ENCODE data around the gene PALM.
A peak's percentile ranks its signal among the peaks of the same experiment; 100 is the strongest.
"Not testable (repeated sequence)": the region's sequence is repeated elsewhere in the genome, so short reads cannot be mapped to it uniquely, and the experiment has no call there.

The PALM gene

DNA sequence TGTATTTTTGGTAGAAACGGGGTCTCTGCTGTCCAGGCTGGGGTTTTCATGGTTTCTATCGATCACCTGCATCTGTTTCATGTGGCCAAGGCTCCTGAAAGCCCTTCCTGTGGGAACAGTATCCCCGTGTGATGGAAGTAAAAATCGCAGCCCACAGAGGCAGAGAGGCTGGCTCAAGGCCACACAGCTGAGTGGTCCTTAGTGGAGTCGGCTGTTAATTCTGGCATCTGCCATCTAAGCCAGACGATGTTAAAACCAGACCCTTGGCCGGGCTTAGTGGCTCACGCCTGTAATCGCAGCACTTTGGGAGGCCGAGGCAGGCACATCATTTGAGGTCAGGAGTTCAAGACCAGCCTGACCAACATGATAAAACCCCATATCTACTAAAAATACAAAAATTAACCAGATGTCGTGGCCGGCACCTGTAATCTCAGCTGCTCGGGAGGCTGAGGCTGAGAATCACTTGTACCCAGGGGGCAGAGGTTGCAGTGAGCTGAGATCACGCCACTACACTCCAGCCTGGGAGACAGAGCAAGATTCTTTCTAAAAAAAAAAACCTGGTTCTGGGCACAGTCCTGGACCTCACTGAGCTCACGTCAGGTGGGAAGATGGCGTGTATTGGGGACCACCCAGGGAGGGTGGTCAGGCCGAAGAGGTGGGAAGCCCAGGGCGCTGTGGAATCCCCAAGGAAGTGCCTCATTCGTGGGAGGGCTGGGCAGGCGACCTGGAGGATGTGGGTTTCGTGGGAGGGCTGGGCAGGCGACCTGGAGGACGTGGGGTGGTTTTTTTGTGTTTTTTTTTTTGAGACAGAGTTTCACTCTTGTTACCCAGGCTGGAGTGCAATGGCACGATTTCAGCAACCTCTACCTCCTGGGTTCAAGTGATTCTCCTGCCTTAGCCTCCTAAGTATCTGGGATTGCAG, 23.7 kb downstream of the PALM start:
- no peak for DNase-seq

GRCh38 chr19:734716-735115, 26.0 kb downstream of the PALM start:
- DNase-seq, result no peak

DNA sequence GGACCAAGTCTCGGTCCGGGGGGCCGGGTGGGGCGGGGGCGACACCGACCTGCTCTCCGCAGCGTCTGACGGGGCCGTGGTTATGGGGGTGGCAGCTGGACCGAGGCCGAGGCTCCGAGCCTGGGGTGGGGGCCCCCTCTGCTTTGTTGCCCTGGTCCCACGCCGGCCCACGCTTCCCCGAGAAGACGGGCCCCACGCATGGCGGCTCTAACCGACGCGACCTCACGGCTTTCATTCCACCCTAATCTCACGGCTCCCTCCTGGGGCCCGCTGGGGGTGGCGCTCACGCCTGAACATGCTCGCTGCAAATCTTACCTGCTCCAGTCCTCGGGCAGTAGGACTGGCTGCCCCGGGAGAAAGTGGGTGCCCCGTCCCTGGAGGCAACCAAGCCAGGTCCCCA, 27.4 kb downstream of the PALM start:
- no peak for DNase-seq

DNA sequence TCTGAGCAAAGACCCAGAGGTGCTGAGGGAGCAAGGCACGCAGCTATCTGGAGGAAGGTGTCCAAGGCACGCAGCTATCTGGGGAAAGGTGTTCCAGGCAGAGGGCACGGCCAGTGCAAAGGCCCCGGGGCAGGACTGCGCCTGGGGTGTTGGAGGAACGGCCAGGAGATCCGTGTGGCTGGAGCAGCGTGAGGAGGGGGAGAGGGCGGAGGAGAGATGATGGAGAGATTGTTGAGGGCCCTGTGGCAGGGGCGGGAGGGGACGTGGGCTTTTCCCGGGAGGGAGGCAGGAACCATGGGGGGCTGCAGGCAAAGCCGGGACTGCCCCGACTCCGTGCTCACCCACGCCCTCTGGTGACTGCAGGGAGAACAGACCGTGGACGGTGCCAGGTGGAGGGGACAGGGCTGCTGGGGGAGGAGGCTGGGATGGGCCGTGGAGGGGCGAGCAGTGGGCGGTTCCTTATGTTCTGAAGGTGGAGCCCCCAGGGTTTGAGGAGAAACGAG, 28.9 kb downstream of the PALM start:
- DNase-seq, result peak; percentile 9

DNA sequence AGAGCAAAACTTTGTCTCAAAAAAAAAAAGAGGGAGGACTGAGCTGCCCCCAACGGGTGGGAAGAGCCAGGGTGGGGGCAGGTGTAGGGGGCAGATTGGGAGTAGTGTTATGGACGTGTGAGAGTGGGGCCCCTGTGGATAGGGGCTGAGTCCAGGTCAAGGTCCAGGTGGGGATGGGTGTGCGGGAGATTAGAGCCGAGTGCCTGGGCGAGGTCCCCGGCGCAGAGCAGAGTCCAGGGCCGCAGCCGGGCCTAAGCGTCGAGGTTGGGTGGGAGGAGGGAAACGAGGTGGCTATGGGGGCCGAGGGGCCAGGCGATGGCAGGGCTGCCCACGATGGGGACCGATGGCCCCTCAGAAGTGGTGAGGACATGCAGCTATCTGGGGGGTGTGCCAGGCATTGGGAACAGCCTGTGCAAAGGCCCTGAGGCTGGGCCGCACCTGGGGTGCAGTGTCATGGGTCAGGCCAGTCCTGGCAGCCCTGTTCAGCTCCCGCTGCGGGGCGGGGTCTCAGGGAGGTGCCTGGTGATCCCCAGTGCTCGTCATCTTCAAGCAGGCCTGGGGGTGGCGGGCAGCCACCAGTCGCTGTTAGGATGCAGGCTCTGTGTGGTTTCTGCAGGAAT, 29.9 kb downstream of the PALM start:
- no peak for DNase-seq

- no peak for DNase-seq
Observed at GRCh38 chr19:739998-740715, 31.4 kb downstream of the PALM start.

GRCh38 chr19:740816-741505, 32.2 kb downstream of the PALM start:
- not testable (repeated sequence) for DNase-seq

DNA sequence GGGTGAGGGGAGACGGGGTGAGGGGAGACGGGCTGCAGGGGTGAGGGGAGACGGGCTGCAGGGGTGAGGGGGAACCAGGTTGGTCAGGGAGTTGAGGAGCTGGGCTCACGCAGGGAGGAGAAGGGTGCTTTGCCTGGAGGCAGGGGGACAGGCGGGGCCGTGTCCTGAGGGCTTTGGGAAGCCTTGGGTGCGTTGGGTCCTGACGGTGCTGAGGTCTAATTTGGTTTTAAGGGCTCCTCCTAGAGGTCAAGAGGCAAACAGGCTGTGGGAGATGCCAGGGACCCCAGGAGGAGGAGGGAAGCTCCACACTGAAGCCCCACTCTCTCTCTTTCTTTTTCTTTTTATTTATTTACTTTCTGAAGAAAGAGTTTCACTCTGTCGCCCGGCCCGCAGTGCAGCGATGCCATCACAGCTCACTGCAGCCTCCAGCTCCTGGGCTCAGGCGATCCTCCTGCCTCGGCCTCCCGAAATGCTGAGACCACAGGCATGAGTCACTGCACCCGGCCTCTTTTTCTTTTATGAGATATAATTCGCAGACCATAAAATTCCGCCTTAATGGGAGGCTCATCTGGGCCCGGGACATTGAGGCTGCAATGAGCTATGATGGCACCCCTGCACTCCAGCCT, 32.9 kb downstream of the PALM start:
- DNase-seq, result no peak

GRCh38 chr19:742540-743075, 33.9 kb downstream of the PALM start:
- no peak for DNase-seq

- DNase-seq, result no peak
Observed at GRCh38 chr19:743168-743687, 34.5 kb downstream of the PALM start.

DNA sequence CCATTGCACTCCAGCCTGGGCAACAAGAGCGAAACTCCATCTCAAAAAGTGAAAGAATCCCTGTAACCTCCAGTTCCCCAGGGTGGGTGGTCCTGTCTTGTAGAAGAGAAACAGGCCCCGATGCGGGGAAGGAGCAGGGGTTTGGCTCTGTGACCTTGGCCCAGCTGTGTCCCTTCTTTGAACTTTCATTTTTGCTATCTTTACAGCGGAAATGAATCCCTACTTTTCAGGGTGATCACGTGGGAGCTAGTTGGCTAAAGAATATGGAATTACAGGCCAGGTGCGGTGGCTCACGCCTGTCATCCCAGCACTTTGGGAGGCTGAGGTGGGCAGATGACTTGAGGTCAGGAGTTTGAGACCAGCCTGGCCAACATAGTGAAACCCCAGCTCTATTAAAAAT, 36.4 kb downstream of the PALM start:
- DNase-seq, result not testable (repeated sequence)

DNA sequence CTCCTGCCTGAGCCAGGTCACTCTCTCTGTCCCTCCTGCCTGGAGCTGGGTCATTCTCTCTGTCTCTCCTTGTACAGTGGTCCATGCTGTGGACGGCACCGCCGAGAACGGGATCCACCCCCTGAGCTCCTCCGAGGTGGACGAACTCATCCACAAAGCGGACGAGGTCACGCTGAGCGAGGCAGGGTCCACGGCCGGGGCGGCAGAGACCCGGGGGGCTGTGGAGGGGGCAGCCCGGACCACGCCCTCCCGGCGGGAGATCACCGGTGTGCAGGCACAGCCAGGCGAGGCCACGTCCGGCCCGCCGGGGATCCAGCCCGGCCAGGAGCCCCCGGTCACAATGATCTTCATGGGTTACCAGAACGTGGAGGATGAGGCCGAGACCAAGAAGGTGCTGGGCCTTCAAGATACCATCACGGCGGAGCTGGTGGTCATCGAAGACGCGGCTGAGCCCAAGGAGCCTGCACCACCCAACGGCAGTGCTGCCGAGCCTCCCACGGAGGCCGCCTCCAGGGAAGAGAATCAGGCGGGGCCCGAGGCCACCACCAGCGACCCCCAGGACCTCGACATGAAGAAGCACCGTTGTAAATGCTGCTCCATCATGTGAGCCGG, 37.6 kb downstream of the PALM start:
- DNase-seq, result no peak

DNA sequence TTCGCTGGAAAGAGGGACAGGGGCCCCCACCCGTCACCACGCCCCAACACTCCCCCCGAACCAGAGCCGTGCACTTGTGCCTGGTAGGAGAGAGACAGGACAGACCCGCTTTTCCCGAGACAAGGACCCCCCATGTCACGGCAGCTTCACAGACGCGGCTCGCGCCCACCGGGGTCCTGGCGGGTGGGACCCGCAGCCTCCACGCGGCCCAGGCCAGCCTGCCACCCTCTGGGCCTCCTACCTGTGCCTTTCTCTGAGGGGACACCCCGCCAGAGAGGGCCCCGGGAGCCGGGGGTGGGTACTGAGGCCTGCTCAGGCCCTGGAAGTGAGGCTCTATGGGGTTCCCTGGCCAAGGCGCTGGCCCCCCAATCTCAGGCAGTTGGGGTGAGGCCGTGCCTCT, 38.2 kb downstream of the PALM start:
- no peak for DNase-seq

- DNase-seq, result no peak
Observed at GRCh38 chr19:747432-748273, 38.9 kb downstream of the PALM start.

DNA sequence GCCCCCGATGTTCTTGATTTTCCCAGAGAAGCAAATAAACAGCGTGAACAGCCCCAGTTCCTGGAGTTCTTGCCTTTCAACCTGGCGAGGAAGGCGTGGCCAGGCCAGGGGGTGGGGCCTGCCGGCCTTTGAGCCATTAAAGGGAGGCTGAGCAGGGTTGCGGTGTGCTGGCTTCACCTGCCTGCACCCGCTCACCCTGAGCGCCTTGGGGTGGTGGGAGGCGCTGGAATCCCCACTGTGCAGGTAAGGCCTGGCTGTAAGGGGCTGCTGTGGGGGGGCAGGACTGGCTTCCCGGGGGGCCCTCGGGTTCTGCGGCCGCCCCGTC, 39.5 kb downstream of the PALM start:
- no peak for DNase-seq

DNA sequence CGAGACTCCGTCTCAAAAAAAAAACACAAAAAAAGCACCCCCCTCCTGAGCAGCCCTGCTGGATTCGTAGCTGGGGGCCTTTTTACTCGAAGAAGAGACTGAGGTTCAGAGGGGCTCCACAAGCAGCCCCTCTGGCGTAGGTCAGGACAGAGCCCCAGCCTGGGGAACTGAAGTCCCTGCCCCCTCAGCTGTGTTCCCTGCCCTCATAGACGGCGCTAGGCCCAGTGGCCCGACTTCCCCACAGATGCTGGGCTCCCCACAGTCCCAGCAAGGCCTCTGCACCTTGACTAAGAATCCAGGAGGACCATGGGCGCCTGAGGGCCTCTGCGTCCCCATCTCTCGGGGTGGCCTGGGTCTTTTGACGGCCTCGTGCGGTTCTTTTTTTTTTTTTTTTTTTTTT, 41.1 kb downstream of the PALM start:
- no peak for DNase-seq

- no peak for DNase-seq
Observed at GRCh38 chr19:750640-751423, 42.1 kb downstream of the PALM start, which contains the start of gene MISP. MISP (plus strand) TSS chr19:751112; CDS start chr19:756947, 5,835 bp downstream.

DNA sequence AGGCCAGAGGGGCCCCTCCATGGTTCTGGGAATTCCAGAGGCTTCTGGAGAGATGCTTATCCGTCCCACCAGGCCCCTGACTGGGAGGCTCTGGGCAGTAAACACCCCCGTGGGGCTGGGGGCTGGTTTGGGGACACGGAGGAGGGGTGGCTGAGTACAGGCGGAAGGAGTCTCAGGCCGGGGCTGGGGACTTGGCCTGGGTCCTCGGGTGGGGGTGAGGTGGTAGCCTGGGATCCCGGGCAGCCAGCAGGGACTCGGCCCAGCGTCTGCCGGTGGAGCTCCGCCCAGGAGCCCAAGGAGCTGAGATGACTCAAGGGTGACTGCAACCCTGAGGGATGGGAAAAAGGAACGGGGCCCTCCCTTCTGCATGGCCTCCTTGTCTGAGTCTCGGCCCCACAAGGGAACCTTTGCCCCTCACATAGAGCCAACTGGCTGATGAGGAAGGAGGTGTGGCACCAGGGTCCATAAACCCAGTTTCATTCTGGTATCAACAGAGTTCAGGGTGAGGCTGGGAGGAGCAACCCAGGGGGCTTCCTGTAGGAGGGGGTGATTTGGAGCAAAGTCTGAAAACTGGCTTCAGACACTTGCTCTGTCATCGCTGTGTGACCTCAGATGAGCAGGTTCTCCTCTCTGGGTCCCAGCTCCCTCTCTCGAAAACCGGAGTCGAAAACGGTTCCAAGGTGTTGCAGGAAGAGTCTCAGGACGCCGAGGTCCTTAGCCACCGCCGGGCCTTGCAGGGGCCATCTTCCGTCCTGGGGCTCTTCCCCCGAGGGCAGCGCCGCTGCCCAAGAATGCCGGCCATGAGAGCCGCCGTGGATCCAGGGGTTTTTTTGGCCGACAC, 43.0 kb downstream of the PALM start:
- DNase-seq, result no peak
